ENCODE data around the gene ZNF526.

ZNF526 gene, protein sequence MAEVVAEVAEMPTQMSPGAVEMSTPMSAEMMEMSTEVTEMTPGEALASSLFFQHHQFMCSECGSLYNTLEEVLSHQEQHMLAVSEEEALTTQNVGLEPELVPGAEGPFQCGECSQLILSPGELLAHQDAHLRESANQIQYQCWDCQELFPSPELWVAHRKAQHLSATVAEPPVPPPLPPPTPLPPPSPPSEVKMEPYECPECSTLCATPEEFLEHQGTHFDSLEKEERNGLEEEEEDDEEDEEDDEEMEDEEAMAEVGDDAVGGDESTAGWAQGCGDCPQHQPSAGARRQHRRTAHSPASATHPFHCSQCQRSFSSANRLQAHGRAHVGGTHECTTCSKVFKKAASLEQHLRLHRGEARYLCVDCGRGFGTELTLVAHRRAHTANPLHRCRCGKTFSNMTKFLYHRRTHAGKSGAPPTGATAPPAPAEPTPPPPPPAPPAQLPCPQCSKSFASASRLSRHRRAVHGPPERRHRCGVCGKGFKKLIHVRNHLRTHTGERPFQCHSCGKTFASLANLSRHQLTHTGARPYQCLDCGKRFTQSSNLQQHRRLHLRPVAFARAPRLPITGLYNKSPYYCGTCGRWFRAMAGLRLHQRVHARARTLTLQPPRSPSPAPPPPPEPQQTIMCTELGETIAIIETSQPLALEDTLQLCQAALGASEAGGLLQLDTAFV

DNA sequence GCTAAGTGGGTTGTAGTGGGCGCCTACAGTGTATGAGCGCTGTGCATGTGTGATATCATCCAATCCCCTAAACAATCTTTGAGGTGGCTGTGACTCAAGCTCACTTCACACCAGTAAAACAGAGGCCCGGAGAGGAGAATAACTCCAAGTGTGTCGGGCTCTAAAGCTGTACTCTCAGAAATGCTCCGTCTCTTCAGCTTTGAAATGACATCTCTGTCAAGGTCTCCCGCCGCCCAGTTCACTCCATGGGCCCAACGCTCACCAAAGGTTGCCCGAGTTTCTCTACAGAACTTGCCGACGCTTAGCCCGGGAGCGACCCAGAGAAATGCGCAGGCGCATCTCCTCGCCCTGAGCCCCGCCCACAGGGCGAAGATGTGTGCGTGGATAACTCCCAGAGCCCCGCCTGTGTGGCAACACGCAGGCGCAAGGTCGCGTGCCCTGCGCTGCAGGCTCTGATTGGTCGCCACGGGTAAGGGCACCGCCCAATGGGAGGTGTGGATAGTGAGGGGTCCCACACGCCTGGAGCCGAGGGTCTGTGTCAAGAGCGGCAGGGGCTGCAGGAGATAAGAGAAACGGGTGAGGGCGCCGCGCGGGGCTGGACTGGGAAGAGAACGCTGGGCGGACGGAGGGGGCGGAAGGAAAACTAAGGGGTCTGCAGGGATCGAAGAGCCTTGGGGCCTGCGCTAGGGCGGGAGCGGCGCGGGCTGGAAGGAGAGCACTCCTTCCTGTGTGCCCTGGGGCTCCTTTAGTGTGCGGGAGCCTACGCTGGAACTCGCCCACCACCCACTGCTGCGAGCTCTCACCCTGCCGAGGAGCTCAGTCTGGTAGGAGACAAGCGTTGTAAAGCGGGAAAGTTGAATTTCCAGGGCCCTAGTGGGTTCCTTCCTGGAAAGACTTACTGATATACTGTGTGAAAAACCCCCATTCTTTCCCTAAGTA, at the start of gene ZNF526:
TSS of gene ZNF526 (plus strand) at position 501 of the 939 bp plus-strand sequence. CDS start 4,092 bp downstream, outside the sequence.
- DNase-seq = peak; percentile 76 to 97 (median 95)

DNA sequence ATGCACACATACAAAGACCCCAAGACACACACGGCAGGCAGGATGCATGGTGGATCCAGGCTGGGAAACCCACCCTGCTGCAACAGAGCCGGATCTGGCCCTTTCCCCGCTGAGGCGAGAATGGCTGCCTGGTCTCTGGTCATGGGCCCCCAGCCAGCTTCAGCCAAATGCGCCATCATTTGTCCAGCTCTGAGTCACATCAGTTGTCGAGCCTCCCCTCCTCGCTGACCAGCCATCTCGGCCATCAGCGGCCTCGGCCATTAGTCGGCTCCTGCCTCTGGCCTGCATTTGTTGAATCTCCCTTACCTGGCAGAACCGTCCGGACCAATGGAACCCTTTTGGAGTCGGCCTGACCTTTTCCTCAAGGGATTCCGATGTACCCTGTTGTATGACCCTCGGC, 49.4 kb upstream of the ZNF526 start:
- DNase-seq = peak in 1 of 14 donors; percentile 36

DNA sequence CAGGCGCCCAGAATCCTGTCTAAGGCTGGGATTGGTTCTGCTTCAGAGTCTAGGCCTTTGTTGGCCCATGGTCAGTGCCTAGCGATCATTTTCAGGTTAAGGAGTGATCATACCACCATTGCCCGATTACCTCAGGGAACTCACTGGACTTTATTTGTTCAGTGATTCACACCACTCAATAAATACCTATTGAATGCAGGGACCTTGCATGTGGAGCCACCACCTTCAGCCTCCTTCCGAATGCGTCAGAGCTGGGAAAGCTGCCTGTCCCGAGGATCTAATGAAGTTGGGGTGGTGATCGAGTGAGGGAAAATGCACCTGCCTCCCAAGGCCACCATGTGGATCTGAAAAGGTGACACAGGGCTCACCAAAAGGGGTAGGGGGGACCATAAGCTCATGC, 47.9 kb upstream of the ZNF526 start:
- DNase-seq = no peak

DNA sequence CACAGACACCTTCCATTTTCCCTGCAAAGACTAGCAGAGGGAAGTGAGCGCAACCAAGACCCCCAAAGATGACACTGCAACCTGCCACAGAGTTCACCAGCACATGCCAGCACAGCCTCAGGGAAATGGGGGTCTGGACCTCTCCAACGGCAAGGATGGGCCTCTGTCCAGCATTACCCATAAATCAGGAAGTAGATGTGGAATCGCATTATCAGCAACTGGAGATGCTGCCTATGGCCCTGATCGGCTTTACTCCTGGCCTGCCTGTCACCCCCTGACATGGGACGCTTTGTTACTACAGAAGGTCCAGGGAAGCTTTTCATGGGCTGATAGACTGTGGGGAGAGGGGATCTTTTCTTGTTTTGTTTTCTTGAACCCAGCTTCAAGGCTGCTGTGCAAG, 46.4 kb upstream of the ZNF526 start:
- DNase-seq = no peak

DNA sequence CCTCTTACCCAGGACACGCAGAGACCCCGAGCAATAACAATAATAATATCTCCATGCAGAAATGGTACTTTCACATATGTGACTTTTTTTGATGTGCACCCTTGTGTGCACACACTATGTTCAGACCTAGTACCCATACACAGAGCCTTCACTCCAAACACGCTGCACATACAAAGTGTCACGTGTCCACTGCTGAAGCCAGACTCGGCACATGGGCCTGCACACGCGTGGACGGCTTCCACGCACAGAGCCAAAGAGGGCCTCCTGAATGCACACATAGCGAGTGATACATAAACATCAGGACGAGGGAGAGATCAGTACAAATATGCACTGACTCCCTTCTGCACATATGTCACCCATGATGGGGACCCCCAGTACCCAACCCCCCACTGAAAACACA, 45.9 kb upstream of the ZNF526 start:
- DNase-seq = no peak

DNA sequence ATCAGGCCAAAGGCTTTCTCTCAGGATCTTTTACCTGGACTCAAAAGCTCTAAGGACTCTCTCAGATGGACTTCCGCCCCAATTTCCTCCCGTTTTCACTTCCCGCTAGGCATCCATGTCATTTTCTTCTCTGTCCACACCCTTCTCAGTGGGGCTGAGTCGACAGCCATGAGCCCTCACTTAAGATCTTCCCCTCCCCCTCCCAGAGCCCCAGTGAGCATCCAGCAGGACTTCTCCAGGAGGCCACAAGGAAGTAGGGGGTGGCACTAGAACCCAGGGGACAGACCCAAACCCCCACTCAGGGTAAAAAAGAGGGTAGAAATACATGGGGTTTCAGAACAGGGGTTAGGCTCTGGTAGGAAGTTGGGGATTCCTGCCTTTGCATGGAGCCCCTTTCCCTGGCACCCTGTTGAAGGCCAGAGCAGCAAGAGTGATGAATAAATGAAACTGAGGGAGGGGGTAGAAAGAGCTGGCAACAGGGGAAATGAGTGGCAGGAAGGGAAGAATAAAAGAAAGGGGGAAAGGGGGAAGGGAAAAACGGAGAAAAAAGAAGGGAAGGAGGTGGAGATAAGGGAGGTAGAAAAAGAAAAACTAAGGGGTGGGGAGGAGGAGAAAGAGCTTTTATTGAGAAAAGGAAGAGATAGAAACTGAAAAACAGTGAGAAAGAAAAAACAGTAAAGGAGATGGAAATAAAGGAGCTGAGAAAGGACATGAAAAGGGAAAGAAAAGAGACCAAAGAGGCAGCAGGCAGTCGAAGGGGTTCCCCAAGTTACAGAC, 45.0 kb upstream of the ZNF526 start:
- DNase-seq = peak in 1 of 14 donors; percentile 13

DNA sequence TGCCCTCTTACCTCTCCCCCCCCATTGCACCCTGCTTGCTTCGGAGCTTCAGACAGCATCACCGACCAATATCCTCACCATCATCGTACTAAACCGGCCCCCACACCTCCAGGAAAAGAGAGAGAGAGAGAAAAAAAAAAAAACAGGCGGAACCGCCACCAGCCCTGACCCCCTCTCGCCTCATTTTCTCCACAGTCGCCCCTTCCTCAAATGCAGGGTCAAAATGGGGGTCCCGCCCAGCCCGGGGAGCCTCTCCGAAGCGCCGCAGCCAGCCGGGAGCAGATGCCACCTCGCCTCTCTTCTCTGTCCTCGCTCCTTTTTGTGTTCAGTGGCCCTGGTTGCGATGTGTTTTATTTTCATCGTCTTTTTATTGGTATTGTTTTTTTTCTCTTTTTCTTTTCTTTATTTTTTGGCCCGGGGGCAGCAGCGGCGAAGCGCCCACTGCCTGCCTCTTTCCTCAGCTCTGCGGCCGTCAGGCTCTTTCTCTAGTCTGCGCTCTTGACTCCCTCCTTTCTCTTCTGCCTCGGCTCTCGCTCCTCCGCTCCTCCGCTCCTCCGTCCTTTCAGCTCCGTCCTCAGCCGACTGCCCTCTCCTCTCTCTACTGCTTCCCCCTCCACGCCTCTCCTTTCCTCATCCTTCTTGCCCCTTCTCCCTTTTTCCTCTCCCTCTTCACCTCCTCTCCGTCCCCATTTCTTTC, 44.0 kb upstream of the ZNF526 start:
- peak in 4 of 14 donors; percentile 2 to 59 (median 12) for DNase-seq

DNA sequence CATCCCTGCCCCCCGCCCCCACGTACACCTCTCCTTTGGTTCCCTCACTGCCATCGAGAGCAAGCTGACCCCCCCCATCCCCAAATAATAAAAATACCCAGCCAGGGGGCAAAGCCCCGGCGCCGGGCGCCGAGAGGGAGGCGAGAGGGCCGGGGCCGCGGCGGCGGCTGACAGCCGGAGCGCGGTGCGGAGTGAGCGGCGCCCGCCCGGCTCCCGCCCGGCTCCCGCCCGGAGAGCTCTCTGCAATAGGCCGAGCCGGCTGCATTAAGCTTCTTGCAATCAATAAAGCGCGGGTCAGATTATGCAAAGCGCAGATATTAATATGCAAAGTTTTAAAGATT, 43.5 kb upstream of the ZNF526 start:
- DNase-seq = peak in 3 of 14 donors; percentile 42 to 55 (median 52)

DNA sequence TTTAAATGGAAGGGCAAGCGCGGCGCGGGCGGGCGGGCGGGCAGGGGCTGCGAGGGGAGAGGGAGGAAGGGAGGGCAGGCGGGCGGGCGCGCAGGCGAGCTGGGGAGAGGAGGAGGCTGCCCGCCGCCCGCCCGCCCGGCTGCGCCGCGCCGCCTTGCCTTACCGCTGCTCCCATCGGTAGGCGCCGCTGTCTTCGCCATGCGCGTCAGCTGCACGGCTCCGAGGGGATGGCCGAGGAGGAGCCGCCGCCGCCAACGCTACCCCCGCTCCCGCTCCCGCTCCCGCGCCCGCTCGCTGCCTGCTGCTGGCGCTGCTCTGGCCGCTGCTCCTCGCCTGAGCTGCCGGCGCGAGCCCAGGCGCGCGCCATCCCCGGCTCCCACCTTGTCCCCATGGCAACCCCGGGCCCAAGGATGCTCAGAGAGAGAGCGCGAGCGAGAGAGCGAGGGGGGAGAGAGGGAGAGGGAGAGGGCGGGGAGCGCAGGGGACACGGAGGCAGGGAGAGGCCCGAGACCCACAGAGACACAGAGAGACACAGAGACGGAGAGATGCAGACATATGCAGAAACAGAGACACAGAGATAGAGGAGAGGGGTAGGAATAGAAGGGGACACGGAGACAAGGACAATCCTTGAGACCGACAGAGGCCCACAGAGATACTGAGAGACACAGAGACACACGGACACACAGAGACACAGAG, 43.0 kb upstream of the ZNF526 start:
- DNase-seq = peak in 12 of 14 donors; percentile 3 to 86 (median 36)

DNA sequence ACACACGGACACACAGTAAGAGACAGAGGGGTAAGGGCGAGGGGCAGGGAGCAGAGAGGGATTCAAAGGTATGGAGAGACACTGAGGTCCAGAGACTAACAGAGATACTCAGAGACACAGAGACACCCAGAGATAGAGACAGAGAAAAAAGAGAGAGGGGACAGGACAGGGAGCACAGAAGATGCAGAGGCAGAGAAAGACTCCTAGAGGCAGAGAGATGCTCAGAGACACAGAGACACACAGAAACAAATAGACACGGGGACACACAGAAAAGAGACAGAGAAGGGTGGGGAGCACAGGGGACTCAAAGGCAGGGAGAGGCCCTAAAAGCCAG, 42.5 kb upstream of the ZNF526 start:
- no peak for DNase-seq

DNA sequence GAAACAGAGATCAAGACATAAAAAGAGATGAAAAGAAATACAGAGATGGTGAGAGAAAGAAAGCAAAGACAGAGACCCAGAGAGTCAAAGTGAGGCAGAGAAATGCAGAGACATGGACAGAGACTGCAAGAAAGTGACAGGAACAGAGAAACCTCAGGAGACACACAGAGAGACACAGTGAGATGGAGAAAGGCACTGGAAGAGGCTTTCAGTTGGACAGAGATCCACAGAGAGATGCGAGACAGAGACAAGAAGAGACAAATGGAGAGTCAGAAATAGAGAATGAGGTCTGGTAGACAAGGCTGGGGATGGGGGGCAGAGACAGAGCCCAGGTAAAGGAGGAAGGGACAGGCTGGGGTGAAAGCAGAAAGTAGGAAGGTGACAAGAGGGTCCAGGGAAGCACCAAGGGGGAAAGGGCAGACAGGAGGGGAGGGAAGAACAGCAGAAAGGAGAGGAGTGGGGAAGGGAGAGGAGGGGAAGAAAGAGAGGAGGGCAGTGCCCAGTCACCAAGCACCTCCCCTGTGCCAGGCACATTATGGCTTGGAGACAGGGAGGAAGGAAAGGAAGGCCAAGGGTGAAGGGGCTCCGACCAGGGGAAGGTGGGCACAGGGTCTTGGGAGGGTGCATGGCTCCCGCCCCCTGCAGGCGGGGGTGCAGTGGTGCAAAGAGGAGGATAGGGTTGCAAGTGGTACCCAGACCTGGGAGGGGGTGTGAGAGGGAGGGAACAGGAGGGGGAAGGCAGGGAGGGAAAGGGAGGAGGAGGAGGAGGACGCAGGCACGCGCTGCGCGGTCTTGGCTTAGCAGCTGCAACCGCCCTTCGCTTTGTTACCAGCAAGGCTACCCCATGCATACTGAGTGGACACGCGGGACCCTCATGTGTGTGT, 41.1 kb upstream of the ZNF526 start:
- DNase-seq = no peak

DNA sequence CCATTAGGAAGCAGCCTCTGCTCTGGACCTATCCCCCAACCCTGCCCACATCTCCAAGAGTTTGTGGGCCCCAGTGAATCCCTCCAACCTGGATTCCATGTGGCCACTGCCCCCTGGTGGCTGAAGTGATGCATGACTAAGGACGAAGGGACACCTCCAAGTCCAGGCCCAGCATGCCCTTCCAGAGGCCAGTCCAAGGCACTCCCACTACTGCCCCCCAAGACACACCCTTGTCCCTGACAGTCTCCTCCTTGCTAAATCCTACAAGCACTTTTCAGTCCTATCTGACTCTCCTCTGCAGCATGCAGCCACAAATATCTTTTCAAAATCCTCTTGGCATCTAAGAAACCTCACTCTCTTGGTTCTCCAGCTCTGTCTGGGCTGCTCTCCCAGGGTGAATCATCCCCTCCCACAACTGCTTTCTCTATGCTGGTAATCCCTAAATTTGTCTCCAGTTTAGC, 35.7 kb upstream of the ZNF526 start:
- peak in 11 of 14 donors; percentile 30 to 72 (median 52) for DNase-seq

DNA sequence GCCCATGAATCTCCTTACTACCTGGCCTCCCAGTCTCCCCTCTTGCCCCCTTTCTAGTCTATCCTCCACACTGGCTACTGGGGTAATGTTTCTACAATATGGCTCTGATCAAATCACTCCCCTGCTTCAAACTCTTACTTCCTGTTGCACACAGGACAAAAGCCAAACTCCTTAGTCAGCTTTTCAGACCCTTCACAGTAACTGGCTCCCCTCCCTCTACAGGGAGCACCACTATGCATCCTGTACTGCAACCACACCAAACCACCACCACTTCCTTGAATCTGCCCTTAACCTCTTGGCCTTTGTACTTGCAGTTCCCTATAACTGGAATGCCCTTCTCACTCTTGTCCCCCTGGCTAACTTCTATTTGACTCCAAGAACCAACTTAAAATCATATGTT, 34.8 kb upstream of the ZNF526 start:
- no peak for DNase-seq

DNA sequence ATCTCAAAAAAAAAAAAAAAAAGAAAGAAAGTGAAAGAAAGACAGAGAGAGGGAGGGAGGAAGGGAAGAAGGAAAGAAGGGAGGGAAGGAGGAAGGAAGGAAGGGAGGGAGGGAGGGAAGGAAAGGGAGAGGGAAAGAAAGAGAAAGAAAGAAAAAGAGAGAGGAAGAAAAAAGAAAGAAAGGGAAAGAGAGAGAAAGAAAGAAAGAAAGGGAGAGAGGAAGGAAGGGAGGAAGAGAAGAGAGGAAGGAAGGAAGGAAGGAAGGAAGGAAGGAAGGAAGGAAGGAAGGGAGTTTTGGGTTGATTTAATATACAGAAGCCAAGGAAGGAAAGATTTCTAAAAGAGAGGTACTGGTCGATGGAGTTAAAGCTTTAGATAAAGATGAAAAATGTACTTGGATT, 31.4 kb upstream of the ZNF526 start:
- DNase-seq = no peak

DNA sequence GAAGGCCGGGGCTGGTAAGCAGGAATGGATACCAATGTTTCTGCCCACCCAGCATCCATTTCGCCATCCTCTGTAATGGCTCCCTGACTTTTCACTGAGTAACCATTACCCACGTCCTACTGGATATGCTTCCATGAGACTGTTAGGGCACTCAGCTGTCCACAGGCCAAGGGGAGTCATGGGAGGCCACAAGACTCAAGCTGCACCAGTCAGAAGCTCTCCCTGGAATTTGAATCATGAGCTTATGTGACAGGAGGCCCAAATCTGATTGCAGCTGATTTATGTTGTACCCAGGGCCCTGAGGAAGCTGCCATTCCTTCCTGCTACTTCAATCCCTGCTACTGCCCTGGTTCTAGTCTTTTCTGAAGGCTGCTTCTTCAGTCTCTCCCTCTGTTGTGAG, 31.0 kb upstream of the ZNF526 start:
- DNase-seq = no peak

DNA sequence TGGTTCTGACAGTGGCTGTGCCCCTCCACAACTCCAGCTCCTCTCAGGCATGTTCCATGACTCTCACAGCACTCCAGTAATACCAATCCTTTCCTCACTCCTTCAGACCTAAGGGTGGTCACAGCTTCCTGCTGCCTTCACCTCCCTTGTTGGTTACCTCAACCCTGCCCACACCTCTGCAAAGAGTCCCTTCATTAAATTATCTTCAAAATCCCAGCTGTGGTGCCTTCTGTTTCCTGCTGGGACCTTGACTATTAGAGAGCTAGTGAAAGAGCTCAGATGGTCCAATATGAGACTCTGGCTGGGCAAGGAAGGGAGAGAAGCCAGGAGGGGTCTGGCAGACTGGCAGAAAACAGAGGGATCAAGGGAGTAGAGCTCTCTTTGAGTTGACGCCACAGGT, 28.8 kb upstream of the ZNF526 start:
- no peak for DNase-seq

DNA sequence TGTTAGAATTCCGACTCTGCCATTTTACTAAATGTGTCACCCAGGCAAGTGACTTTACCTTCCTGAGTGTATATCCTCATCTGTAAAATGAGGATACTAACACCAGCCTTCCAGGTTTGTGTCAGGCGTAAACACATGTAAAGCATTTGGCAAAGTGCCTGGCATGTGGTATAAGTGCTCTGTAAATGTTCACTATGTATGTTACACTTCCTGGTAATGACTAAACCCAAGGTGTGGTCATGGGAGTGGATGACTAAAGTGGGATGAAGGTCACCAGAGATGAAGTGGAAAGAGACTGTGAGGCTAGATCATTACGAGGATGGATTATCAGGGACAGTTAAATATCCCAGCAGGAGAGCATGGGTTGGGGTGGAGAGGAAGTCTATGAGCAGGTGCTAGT, 28.3 kb upstream of the ZNF526 start:
- no peak for DNase-seq

DNA sequence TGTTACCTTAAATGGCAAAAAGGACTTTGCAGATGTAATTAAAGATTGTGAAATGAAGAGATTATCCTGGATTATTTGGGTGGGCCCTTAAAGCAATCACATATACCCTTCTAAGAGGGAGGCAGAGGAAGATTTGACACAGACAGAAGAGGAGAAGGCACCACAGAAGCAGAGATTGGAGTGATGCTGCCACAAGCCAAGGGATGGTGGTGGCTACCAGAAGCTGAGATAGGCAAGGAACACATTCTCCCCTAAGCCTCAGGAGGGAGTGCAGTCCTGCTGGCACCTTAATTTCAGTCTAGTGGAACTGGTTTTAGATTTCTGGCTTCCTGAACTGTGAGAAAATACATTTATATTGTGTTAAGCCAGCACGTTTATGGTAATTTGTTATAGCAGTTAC, 26.8 kb upstream of the ZNF526 start:
- no peak for DNase-seq

DNA sequence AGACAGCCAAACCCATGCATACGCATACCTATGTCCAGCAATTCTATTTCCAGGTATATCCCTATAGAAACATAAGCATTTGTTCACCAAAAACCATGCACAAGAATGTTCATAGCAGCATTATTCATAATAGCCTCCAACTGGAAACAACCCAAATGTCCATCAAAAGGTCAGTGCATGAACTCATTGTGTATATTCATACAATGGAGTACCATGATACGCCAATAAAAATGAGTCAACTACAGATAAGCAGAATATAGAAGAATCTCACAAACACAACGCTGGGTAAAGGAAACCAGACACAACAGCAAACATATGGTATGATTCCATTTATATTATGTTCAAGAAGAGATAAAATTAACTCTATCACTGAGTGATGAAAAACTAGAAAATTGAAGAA, 26.4 kb upstream of the ZNF526 start:
- DNase-seq = no peak
